Thyroid gland (tissue), 4 donors: ENCODE measurements around the gene POLR2A. TPM values are rescaled to one million over a fixed set of nuclear protein-coding genes. Genes with fewer than 3 reads are reported as not detected.

Source experiments
- DNase-seq, 2 donors: peaks; one replicate each; pipeline ENCODE4 v3.0.0-alpha.2; 2019
- H3K27ac ChIP-seq, 3 donors: fragments of 200-600 bp; sonication (generic); 1 replicate in 2 of 3; 2 replicates in 1 of 3; pipeline ENCODE4 v1.5.1; 2016 to 2019; ENCODE audit warnings: mild to moderate bottlenecking in 1 of 3, moderate library complexity in 1 of 3
- H3K27me3 ChIP-seq: fragments of 200-600 bp; sonication (generic); one replicate; pipeline ENCODE4 v1.5.1; 2019
- H3K36me3 ChIP-seq, 2 donors: fragments of 200-600 bp; sonication (generic); one replicate each; pipeline ENCODE4 v1.5.1; 2016 to 2019
- H3K4me1 ChIP-seq, 2 donors: fragments of 200-600 bp; sonication (generic); one replicate each; pipeline ENCODE4 v1.5.1; 2017 to 2019
- H3K4me3 ChIP-seq, 3 donors: fragments of 200-600 bp; sonication (generic); replicated peaks in 1 of 3; 1 replicate in 2 of 3; 2 replicates in 1 of 3; pipeline ENCODE4 v1.5.1; 2016; ENCODE audit warnings: mild to moderate bottlenecking in 1 of 3
- H3K9me3 ChIP-seq: fragments of 200-600 bp; sonication (generic); one replicate; pipeline ENCODE4 v1.5.1; 2017
- CTCF ChIP-seq, 6 experiments: fragments of 200-600 bp in 3 of 6; fragments of 450-650 bp in 3 of 6; sonication (generic) in 3 of 6; IDR thresholded peaks; one replicate each; pipeline ENCODE4 v1.5.1; 2016 to 2019; ENCODE audit warnings: antibody characterized with exemption in 6 of 6, mild to moderate bottlenecking in 2 of 6, inconsistent platforms in 1 of 6, moderate library complexity in 1 of 6
- POLR2A ChIP-seq, 2 donors: fragments of 450-650 bp; IDR thresholded peaks; one replicate each; pipeline ENCODE4 v1.6.1; 2017; ENCODE audit warnings: antibody characterized with exemption in 2 of 2, mild to moderate bottlenecking in 2 of 2, moderate library complexity in 1 of 2
- WGBS, 2 donors: methylation state at CpG; one replicate each; pipeline ENCODE4 v1.1.5; 2017; 5-methylcytosine and 5-hydroxymethylcytosine counted together
- intact Hi-C: fragments of 100-400 bp; cut with DNase I; formaldehyde crosslinking; loops from one replicate; pipeline ENCODE4 v1.15.1; 2023
- total RNA-seq, 4 donors: library from RNA; depleted of rRNA; stranded (reverse); fragments of >200 nt; gene quantifications; one replicate each; pipeline ENCODE4 v1.2.3, GENCODE V29; 2016

Gene POLR2A
- total RNA-seq, 4 donors from 2014 or later: 47.6 to 125 (median 82.2) TPM

GRCh38 chr17:7493941-7494340 is 9.8 kb downstream of the POLR2A start:
- no peak for DNase-seq
- Histone ChIP-seq H3K4me1 (peaks cover 2 to 27% of the 10 kb centered on the region in 2 donors), H3K27ac (no peak overlapping the region), H3K4me3 (no peak overlapping the region), H3K9me3 (no peaks in the 10 kb centered on the region), H3K27me3 (no peaks in the 10 kb centered on the region), H3K36me3 (peaks cover 30 to 31% of the 10 kb centered on the region in 2 donors)
- no peak for TF ChIP-seq POLR2A (IDR thresholded peaks at IDR 0.05)
- WGBS, 2 donors: 93 to 94% methylated on average over 3 of the region's 3 CpGs
- intact Hi-C loops: no loop called here

- no peak overlapping the region for H3K27ac ChIP-seq
- WGBS, 2 donors: 88 to 94% methylated on average over 12 of the region's 12 CpGs
These were observed 11.8 kb downstream of the POLR2A start for GRCh38 chr17:7495906-7496434.

GRCh38 chr17:7496470-7497183 is 12.5 kb downstream of the POLR2A start:
- Histone ChIP-seq H3K9me3 (no peaks in the 10 kb centered on the region), H3K4me3 (no peak overlapping the region), H3K27ac (no peak overlapping the region), H3K27me3 (no peaks in the 10 kb centered on the region), H3K36me3 (peaks cover 55 to 58% of the 10 kb centered on the region in 2 donors), H3K4me1 (peaks cover 0 to 15% of the 10 kb centered on the region in 2 donors)
- intact Hi-C loops: no loop called here
- WGBS, 2 donors: 85 to 86% methylated on average over 20 of the region's 20 CpGs
- TF ChIP-seq POLR2A (IDR thresholded peaks at IDR 0.05) (no peak), CTCF (IDR thresholded peaks at IDR 0.05) (no peak)
- no peak for DNase-seq

More at GRCh38 chr17:7495906-7496434, 11.8 kb downstream of the POLR2A start:
- Histone ChIP-seq H3K27me3 (no peaks in the 10 kb centered on the region), H3K4me3 (no peak overlapping the region), H3K4me1 (peaks cover 0 to 15% of the 10 kb centered on the region in 2 donors), H3K9me3 (no peaks in the 10 kb centered on the region), H3K36me3 (peaks cover 48 to 51% of the 10 kb centered on the region in 2 donors)
- TF ChIP-seq POLR2A (IDR thresholded peaks at IDR 0.05) (no peak), CTCF (IDR thresholded peaks at IDR 0.05) (no peak)
- DNase-seq: no peak
- intact Hi-C loops: no loop called here

GRCh38 chr17:7497228-7497627 is 13.1 kb downstream of the POLR2A start:
- Histone ChIP-seq H3K4me3 (no peak overlapping the region), H3K9me3 (no peaks in the 10 kb centered on the region), H3K36me3 (peaks cover 61 to 64% of the 10 kb centered on the region in 2 donors), H3K27ac (no peak overlapping the region), H3K4me1 (peaks cover 0 to 15% of the 10 kb centered on the region in 2 donors), H3K27me3 (no peaks in the 10 kb centered on the region)
- DNase-seq: no peak
- WGBS, 2 donors: 80 to 99% methylated on average over 1 to 9 of the region's 10 CpGs
- intact Hi-C loops: no loop called here
- TF ChIP-seq CTCF (IDR thresholded peaks at IDR 0.05): no peak
- TF ChIP-seq POLR2A (IDR thresholded peaks at IDR 0.05): no peak

GRCh38 chr17:7497636-7498035 is 13.5 kb downstream of the POLR2A start:
- H3K9me3 ChIP-seq: no peaks in the 10 kb centered on the region
- TF ChIP-seq POLR2A (IDR thresholded peaks at IDR 0.05) (no peak), CTCF (IDR thresholded peaks at IDR 0.05) (no peak)
- no peak for DNase-seq
- intact Hi-C loops: no loop called here
- H3K4me1 ChIP-seq: peaks cover 0 to 11% of the 10 kb centered on the region in 2 donors
- no peak overlapping the region for H3K27ac ChIP-seq
- H3K36me3 ChIP-seq: peaks cover 65 to 68% of the 10 kb centered on the region in 2 donors
- H3K27me3 ChIP-seq: no peaks in the 10 kb centered on the region
- no peak overlapping the region for H3K4me3 ChIP-seq
- WGBS, 2 donors: 93% methylated on average over 10 to 12 of the region's 14 CpGs
